Measurements from ENCODE around the gene DDX5. TPM values are rescaled to one million over a fixed set of nuclear protein-coding genes. Genes with fewer than 3 reads are reported as not detected.

Gene DDX5
- total RNA-seq (100 to 1,000 TPM; 570 to 730 TPM), polyA plus RNA-seq (100 to 1,000 TPM; 426 to 486 TPM)
- long read RNA-seq, donor 1, transcript DDX5-201 (13 exons, 2,554 nt) = major isoform, 98 of 232 reads
- long read RNA-seq, donor 1, transcript DDX5-215 (12 exons, 3,558 nt) = minor isoform, 14 of 232 reads
- long read RNA-seq, donor 1, transcript DDX5-233 (2 exons, 699 nt) = minor isoform, 10 of 232 reads
- long read RNA-seq, donor 1, partial matches to known transcripts = 101 of 232 reads
- long read RNA-seq, donor 1, other reads (novel, unspliced or antisense) = 0 of 232 reads
- long read RNA-seq, donor 2, transcript DDX5-201 (13 exons, 2,554 nt) = major isoform, 19 of 81 reads
- long read RNA-seq, donor 2, partial matches to known transcripts = 51 of 81 reads
- long read RNA-seq, donor 2, other reads (novel, unspliced or antisense) = 0 of 81 reads
- long read RNA-seq, donor 3, transcript DDX5-233 (2 exons, 699 nt) = minor isoform, 9 of 137 reads
- long read RNA-seq, donor 3, transcript DDX5-215 (12 exons, 3,558 nt) = minor isoform, 5 of 137 reads
- long read RNA-seq, donor 3, transcript DDX5-201 (13 exons, 2,554 nt) = major isoform, 61 of 137 reads
- long read RNA-seq, donor 3, partial matches to known transcripts = 56 of 137 reads
- long read RNA-seq, donor 3, other reads (novel, unspliced or antisense) = 0 of 137 reads
- long read RNA-seq, donor 4, transcript DDX5-201 (13 exons, 2,554 nt) = major isoform, 27 of 221 reads
- long read RNA-seq, donor 4, transcript DDX5-233 (2 exons, 699 nt) = minor isoform, 11 of 221 reads
- long read RNA-seq, donor 4, partial matches to known transcripts = 179 of 221 reads
- long read RNA-seq, donor 4, other reads (novel, unspliced or antisense) = 0 of 221 reads
- long read RNA-seq, donor 5, transcript DDX5-215 (12 exons, 3,558 nt) = minor isoform, 16 of 502 reads
- long read RNA-seq, donor 5, transcript DDX5-233 (2 exons, 699 nt) = minor isoform, 10 of 502 reads
- long read RNA-seq, donor 5, transcript DDX5-213 (4 exons, 820 nt) = minor isoform, 5 of 502 reads
- long read RNA-seq, donor 5, transcript DDX5-201 (13 exons, 2,554 nt) = major isoform, 113 of 502 reads
- long read RNA-seq, donor 5, partial matches to known transcripts = 353 of 502 reads
- long read RNA-seq, donor 5, other reads (novel, unspliced or antisense) = 0 of 502 reads

DNA sequence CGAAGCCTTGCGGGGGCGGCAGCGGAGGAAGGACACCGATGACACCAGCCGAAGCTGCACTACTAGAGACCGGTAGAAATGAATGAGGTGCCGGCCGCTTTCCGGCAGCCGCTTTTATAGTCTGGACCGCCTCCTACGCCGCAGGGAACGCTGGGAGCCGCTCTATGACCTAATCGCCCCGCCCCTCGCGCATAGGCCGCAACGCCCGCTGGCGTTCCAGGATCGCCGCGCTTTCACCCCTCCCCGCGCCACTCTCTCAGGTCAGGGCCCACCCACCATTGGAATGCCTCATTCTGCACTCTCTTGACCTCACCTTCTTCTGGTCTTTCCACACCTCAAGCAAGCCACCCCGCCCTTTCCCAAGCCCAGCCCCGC, at the start of gene DDX5:
DDX5 (minus strand) TSS at position 89 of the 375 bp plus-strand sequence. CDS start 170 bp downstream, outside the sequence.
- DNase-seq (peak; percentile 97 to 98 (median 98)), ATAC-seq (ENCODE audit: insufficient read depth, low FRiP score) (peak; percentile 79)
- TF ChIP-seq CTCF (IDR thresholded peaks at IDR 0.05; ENCODE audit: control extremely low read depth, extremely low read depth) = no peak

GRCh38 chr17:64555281-64555680, 49.2 kb upstream of the DDX5 start:
- peak; percentile 49 to 96 (median 95) for DNase-seq
- Histone ChIP-seq H3K27ac (ENCODE audit: low read depth in 1 of 2, low read length in 1 of 2) (no peak overlapping the region), H3K4me3 (no peak overlapping the region), H3K9ac (ENCODE audit: insufficient read depth in 1 of 2, low read length in 2 of 2) (no peak overlapping the region), H3K27me3 (ENCODE audit: control insufficient read depth in 3 of 3, insufficient read depth in 3 of 3, low read length in 2 of 3) (no peaks in the 10 kb centered on the region), H3K36me3 (ENCODE audit: control insufficient read depth in 4 of 4, insufficient read depth in 4 of 4, low read length in 4 of 4) (peaks cover 0 to 39% (median 6%) of the 10 kb centered on the region in 4 donors), H3K9me3 (ENCODE audit: control insufficient read depth in 4 of 4, insufficient read depth in 3 of 4, low read length in 3 of 4) (no peaks in the 10 kb centered on the region), H3K4me1 (ENCODE audit: control insufficient read depth in 5 of 5, insufficient read depth in 5 of 5, low read length in 5 of 5) (peaks cover 0 to 34% (median 4%) of the 10 kb centered on the region in 5 donors)
- no peak for TF ChIP-seq CTCF (IDR thresholded peaks at IDR 0.05; ENCODE audit: control extremely low read depth, extremely low read depth)
- no peak for ATAC-seq (ENCODE audit: insufficient read depth, low FRiP score)
- WGBS, 2 donors = 70 to 85% methylated on average over 4 of the region's 4 CpGs

More for the DNA sequence above, at the start of gene DDX5:
- H3K4me3 ChIP-seq = peak within 1 kb of the TSS; percentile 99
- peaks cover 0 to 23% (median 19%) of the 10 kb centered on the region in 5 donors for H3K4me1 ChIP-seq (ENCODE audit: control insufficient read depth in 5 of 5, insufficient read depth in 5 of 5, low read length in 5 of 5)
- no peaks in the 10 kb centered on the region for H3K9me3 ChIP-seq (ENCODE audit: control insufficient read depth in 4 of 4, insufficient read depth in 3 of 4, low read length in 3 of 4)
- 0 to 1% methylated on average over 29 to 31 of the region's 31 CpGs for WGBS, 2 donors
- no peaks in the 10 kb centered on the region for H3K27me3 ChIP-seq (ENCODE audit: control insufficient read depth in 3 of 3, insufficient read depth in 3 of 3, low read length in 2 of 3)
- peak within 1 kb of the TSS; percentile 100 for H3K9ac ChIP-seq (ENCODE audit: insufficient read depth in 1 of 2, low read length in 2 of 2)
- peak within 1 kb of the TSS; percentile 93 to 100 for H3K27ac ChIP-seq (ENCODE audit: low read depth in 1 of 2, low read length in 1 of 2)
- H3K36me3 ChIP-seq (ENCODE audit: control insufficient read depth in 4 of 4, insufficient read depth in 4 of 4, low read length in 4 of 4) = peaks cover 18 to 60% (median 40%) of the 10 kb centered on the region in 4 donors

DNA sequence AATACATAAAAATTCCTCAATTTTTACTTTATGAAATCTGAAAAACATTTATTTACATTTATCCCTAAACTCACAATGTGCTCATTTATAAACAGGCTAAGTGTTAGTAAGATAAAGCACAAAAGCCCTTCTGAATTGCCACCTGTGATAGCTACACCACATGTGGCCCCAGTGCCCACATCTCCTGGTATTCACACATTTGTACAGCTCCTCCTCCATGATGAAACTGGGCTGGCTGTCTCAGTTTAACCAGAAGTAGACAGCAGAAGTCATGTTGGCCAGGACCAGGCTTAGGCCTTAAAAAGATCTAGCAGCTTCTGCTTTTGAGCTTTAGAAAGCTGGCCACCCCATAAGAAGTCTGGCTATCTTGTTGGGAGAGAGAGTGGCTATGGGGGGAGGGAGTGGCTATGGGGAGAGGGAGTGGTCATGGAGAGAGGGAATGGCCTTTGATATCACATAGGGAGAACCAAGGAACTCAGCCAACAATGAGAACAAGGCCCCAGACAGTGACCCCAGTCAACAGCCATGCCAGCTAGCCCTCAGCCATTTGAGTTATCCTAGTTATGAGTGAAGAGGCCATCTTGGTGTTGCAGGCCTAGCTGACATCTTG, 48.0 kb upstream of the DDX5 start:
- H3K4me1 ChIP-seq (ENCODE audit: control insufficient read depth in 5 of 5, insufficient read depth in 5 of 5, low read length in 5 of 5) = peaks cover 0 to 34% (median 4%) of the 10 kb centered on the region in 5 donors
- no peak for TF ChIP-seq CTCF (IDR thresholded peaks at IDR 0.05; ENCODE audit: control extremely low read depth, extremely low read depth)
- ATAC-seq (ENCODE audit: insufficient read depth, low FRiP score) = no peak
- DNase-seq = no peak
- no peaks in the 10 kb centered on the region for H3K27me3 ChIP-seq (ENCODE audit: control insufficient read depth in 3 of 3, insufficient read depth in 3 of 3, low read length in 2 of 3)
- peaks cover 0 to 35% (median 7%) of the 10 kb centered on the region in 4 donors for H3K36me3 ChIP-seq (ENCODE audit: control insufficient read depth in 4 of 4, insufficient read depth in 4 of 4, low read length in 4 of 4)
- no peak overlapping the region for H3K9ac ChIP-seq (ENCODE audit: insufficient read depth in 1 of 2, low read length in 2 of 2)
- no peaks in the 10 kb centered on the region for H3K9me3 ChIP-seq (ENCODE audit: control insufficient read depth in 4 of 4, insufficient read depth in 3 of 4, low read length in 3 of 4)
- H3K4me3 ChIP-seq = no peak overlapping the region
- H3K27ac ChIP-seq (ENCODE audit: low read depth in 1 of 2, low read length in 1 of 2) = no peak overlapping the region

All from lung (tissue), 16 donors.